Adipose tissue (tissue), 3 donors: ENCODE data around the gene JSRP1. TPM values are rescaled to one million over a fixed set of nuclear protein-coding genes. Genes with fewer than 3 reads are reported as not detected.

Source experiments
- H3K27ac ChIP-seq: one replicate; pipeline ENCODE4 v1.5.1; 2013; ENCODE audit warnings: low read depth, low read length
- WGBS, 3 donors: extraction: QIAGEN DNeasy Blood & Tissue Kit; methylation state at CpG; one replicate each; pipeline ENCODE4 v1.1.7; 2013; 5-methylcytosine and 5-hydroxymethylcytosine counted together
- polyA plus RNA-seq, 3 donors: library from polyadenylated mRNA; stranded (reverse); fragments of 200-250 nt; gene quantifications; one replicate each; pipeline ENCODE4 v1.2.3, GENCODE V29; 2013
- donor health status: healthy with polysubstance abuse.
- donor health status: Bipolar disorder and iron deficiency.
- donor health status: healthy.

The JSRP1 gene
- polyA plus RNA-seq, 3 donors, result 0.56 to 0.74 (median 0.56) TPM

DNA sequence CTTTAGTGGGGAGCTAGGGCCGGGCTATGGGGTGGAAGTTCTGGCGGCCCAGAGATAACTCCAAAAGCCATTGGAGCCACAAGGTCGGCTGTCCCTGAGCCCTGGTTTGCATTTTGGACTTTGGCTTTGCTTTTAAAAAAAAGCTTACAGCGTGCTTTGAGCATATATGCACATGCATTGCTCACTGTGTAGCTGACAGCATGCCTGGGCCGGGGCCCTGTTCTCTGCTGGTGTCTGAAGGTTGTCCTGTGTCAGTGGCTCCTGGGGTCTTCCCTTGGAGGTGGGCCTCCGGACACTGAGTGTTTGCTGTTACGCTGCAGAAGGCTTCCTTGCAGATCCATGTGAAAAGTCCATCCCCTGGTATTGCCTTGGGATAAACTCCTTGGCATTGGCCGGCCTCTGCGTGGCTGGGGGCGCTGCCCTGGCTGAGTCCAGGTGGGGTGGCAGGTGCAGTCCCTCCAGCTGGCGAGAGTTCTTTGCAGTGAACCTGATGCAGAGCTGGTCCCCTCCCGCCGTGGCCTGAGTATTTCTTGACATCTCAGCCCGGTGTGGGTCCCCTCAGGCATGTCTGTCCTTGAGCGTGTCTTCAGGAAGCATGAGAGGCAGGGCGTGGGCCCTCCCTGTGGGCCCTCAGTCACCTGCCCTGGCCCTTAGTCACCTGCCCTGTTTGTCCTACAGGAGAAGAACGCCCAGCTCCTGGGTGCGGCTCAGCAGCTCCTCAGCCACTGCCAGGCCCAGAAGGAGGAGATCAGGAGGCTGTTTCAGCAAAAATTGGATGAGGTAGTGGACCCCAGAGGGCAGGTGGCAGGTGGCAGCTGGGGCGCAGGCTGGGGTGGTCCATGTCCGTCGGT is 43.1 kb downstream of the JSRP1 start:
- H3K27ac ChIP-seq, result no peak overlapping the region
- 87 to 94% (median 91%) methylated on average over 21 of the region's 21 CpGs for WGBS, 3 donors

DNA sequence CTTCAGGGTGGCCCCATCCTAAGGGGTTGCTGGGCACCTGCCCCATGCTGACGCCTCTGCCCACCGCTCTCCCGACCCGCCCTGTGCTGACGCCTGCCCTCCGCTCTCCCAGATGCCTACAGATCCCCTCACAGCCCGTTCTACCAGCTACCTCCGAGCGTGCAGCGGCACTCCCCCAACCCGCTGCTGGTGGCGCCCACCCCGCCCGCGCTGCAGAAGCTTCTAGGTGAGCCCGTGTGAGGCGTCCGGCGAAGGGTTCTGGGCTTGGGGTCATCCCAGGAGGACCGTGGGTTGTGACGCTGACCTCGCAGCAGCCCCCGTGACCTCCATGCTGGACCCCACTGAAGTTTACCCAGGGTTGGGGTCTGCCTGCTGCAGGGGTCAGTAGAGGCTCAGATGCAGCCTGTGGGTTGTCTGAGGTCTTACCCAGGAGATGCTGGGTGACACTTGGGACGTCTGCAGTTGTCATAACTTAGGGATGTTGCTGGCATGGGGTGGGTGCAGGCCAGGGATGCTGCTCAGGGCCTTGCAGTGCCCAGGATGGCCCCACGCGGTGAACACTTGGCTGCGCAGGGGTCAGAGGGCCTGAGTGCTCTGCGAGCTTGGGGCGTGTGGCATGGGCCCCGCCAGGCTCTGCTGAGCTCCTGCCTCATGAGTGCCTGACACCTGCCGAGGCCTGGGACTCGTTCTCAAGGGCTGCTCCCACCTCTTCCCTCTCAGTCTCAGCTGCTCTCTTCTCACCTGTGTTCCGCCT is 45.1 kb downstream of the JSRP1 start:
- no peak overlapping the region for H3K27ac ChIP-seq
- WGBS, 3 donors, result 93 to 96% (median 96%) methylated on average over 33 of the region's 33 CpGs

DNA sequence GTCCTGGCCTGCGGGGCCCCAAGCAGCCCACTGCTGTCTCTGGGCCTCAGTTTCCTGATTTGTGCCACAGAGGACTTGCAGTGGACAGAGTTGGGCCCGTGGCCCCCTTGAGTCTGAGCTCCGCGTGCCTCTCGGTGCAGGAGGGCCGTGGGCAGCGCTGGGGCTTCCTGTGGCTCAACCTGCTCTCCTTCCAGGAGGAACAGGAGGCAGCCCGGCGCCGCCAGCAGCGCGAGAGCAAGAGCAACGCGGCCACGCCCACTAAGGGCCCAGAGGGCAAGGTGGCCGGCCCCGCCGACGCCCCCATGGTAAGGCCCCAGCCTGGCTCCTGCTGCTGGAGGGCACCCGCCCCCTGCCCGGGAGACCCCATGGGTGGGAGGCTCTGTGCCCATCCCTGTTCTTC is 46.0 kb downstream of the JSRP1 start:
- WGBS, 3 donors, result 88 to 92% (median 88%) methylated on average over 20 to 21 of the region's 21 CpGs
- H3K27ac ChIP-seq, result no peak overlapping the region

DNA sequence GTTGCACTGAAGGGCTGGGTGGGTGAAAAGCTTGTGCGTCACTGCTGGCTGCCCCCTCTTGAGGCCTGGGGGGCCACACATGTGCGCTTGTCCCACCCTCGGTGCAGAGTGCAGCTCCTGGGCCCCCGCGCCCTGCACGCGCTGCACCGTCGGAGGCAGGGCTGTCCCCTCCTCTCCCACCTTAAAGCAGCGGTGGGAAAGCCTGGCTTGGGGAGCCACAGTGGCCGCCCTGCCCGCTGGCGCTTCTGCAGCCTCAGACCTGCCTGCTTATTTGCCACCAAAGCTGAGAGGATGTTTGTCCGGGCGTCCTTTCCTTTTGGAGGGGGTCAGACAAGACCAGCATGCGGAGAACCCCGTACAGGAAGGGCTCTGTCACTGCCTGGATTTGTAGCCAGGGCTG is 46.8 kb downstream of the JSRP1 start:
- no peak overlapping the region for H3K27ac ChIP-seq
- WGBS, 3 donors, result 85 to 89% (median 87%) methylated on average over 15 to 17 of the region's 17 CpGs

GRCh38 chr19:2208975-2209374 is 47.2 kb downstream of the JSRP1 start:
- H3K27ac ChIP-seq, result no peak overlapping the region
- 51 to 70% (median 54%) methylated on average over 9 to 10 of the region's 10 CpGs for WGBS, 3 donors

DNA sequence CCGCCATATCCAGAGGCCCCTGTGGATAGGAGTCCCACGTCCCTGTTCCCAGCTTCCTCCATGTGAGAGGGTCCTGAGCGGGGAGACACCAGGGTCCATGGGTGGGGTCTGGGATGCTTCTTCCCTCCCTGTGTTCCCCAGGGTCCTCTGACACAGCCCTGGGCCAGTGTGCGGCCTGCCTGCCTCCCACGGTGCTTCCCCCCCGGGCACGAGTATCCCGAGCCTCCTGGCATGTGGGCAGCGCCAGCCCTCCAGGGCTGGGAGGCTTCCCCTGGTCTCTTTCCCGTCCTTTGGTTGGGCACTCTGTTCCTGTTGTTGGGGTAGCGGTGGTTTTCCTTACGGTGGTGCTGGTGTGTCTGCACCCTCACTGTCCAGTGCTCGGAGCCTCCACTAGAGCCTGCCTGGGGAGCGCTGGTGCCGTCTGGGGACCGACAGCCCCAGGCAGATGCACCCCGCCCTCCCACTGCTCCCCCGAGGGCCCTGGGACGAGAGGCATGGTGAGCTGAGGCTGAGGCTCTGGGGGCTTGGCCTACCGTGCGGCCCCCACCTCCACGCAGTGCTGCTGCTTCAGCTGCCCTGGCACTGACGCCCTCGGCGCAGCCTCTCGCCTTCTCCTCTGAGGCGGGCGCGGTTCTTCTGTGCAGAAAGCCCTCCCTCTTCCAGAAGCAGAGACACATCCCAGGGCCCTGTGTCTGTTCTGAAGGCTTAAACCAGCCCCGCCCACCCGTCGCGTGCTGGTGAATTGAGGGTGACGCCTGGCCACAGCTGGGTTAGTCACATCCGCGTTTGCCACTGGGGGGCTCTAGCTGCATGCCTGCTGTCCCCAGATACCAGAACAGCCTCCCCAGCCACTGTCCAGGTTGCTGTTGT is 48.0 kb downstream of the JSRP1 start:
- 55 to 76% (median 63%) methylated on average over 35 to 36 of the region's 36 CpGs for WGBS, 3 donors
- no peak overlapping the region for H3K27ac ChIP-seq

- 88 to 95% (median 94%) methylated on average over 15 of the region's 15 CpGs for WGBS, 3 donors
- no peak overlapping the region for H3K27ac ChIP-seq
Observed at GRCh38 chr19:2207008-2207407, 49.2 kb downstream of the JSRP1 start.

DNA sequence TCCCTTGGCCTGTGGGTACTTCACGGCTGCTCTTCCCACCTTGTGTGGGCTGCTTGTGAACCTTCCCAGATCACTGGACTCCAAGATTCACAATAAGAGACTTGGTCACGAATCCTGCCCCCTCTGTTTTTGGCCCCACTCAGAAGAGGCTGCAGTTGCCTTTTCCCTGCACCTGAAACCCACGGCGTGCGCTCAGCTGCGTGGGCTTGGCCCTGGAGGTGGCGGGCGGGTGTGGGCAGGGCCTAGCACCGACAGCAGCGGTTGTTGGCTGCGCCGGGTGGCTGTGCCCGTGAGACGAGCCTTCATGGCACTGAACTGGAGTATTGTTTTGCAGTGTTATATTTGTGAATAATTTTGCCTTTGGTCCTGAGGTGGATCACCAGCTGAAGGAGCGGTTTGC is 53.9 kb downstream of the JSRP1 start:
- H3K27ac ChIP-seq, result no peak overlapping the region
- 91 to 95% (median 92%) methylated on average over 15 of the region's 15 CpGs for WGBS, 3 donors

Other genes starting within 250 kb of the JSRP1 start
- gene BTBD2, start 240.7 kb downstream of the JSRP1 start, polyA plus RNA-seq, result 10 to 100 TPM; 32.5 to 57.5 (median 47.4) TPM
- gene MKNK2, start 205.2 kb downstream of the JSRP1 start, polyA plus RNA-seq, result 100 to 1,000 TPM; 175 to 226 (median 190) TPM
- 10 to 100 TPM; 10.1 to 35.7 (median 28.6) TPM for gene MOB3A, start 160.1 kb downstream of the JSRP1 start, polyA plus RNA-seq
- 10 to 100 TPM in 2 of 3 donors, 1 to 10 TPM in 1; 6.5 to 18.7 (median 17.0) TPM for gene IZUMO4, start 159.5 kb downstream of the JSRP1 start, polyA plus RNA-seq
- gene AP3D1, start 104.9 kb downstream of the JSRP1 start, polyA plus RNA-seq, result 10 to 100 TPM; 68.0 to 70.9 (median 69.8) TPM
- 10 to 100 TPM in 1 of 3 donors, 1 to 10 TPM in 2; 5.8 to 17.4 (median 8.4) TPM for gene DOT1L, start 92.5 kb downstream of the JSRP1 start, polyA plus RNA-seq
- gene PLEKHJ1, start 20.1 kb downstream of the JSRP1 start, polyA plus RNA-seq, result 100 to 1,000 TPM in 1 of 3 donors, 10 to 100 TPM in 2; 64.6 to 108 (median 84.1) TPM
- 10 to 100 TPM; 31.2 to 36.4 (median 34.2) TPM for gene SF3A2, start 19.6 kb downstream of the JSRP1 start, polyA plus RNA-seq
- under 1 TPM; 0.45 to 0.67 (median 0.59) TPM for gene AMH, start 7.1 kb downstream of the JSRP1 start, polyA plus RNA-seq
- under 1 TPM; 0.10 to 0.48 (median 0.45) TPM for gene PEAK3, start 25.8 kb upstream of the JSRP1 start, polyA plus RNA-seq
- gene LINGO3, start 51.7 kb upstream of the JSRP1 start, polyA plus RNA-seq, result under 1 TPM in 2 of 3 donors, not detected in 1; 0.05 to 0.19 TPM
- gene LSM7, start 72.2 kb upstream of the JSRP1 start, polyA plus RNA-seq, result 100 to 1,000 TPM in 2 of 3 donors, 10 to 100 TPM in 1; 97.8 to 222 (median 149) TPM
- 10 to 100 TPM; 39.4 to 46.2 (median 45.5) TPM for gene SPPL2B, start 72.3 kb upstream of the JSRP1 start, polyA plus RNA-seq
- gene TMPRSS9, start 103.8 kb upstream of the JSRP1 start, polyA plus RNA-seq, result under 1 TPM in 2 of 3 donors, not detected in 1; 0.09 to 0.75 TPM
- gene TIMM13, start 171.2 kb upstream of the JSRP1 start, polyA plus RNA-seq, result 10 to 100 TPM; 69.4 to 96.4 (median 87.4) TPM
- gene LMNB2, start 200.5 kb upstream of the JSRP1 start, polyA plus RNA-seq, result 10 to 100 TPM in 2 of 3 donors, 1 to 10 TPM in 1; 6.9 to 23.0 (median 17.5) TPM
- 100 to 1,000 TPM in 2 of 3 donors, 10 to 100 TPM in 1; 97.2 to 938 (median 522) TPM for gene GADD45B, start 219.7 kb upstream of the JSRP1 start, polyA plus RNA-seq